ENCODE results near the gene RAP1A.

RAP1A gene

GRCh38 chr1:111732718-111733117 lies 113.1 kb downstream of the RAP1A start:
- no peak overlapping the region for H3K9ac ChIP-seq (ENCODE audit: low read depth, low read length)
- H3K36me3 ChIP-seq (ENCODE audit: insufficient read depth, low read length), result no peaks in the 10 kb centered on the region
- WGBS, result 95% methylated on average over 7 of the region's 7 CpGs
- no peak overlapping the region for H3K27ac ChIP-seq (ENCODE audit: low read depth, low read length)
- peaks cover 5% of the 10 kb centered on the region; the same call in 1 of the 2 replicates for H3K27me3 ChIP-seq (ENCODE audit: insufficient read depth, low read length)
- no peaks in the 10 kb centered on the region for H3K9me3 ChIP-seq (ENCODE audit: insufficient read depth, low read depth, low read length)
- peaks cover 34% of the 10 kb centered on the region for H3K4me1 ChIP-seq (ENCODE audit: insufficient read depth, low read length)
- H3K4me3 ChIP-seq (ENCODE audit: low read length), result no peak overlapping the region

- no peak overlapping the region for H3K9ac ChIP-seq (ENCODE audit: low read depth, low read length)
- no peak overlapping the region for H3K4me3 ChIP-seq (ENCODE audit: low read length)
- H3K4me1 ChIP-seq (ENCODE audit: insufficient read depth, low read length), result peaks cover 39% of the 10 kb centered on the region
- no peak overlapping the region for H3K27ac ChIP-seq (ENCODE audit: low read depth, low read length)
- peaks cover 5% of the 10 kb centered on the region; the same call in 1 of the 2 replicates for H3K27me3 ChIP-seq (ENCODE audit: insufficient read depth, low read length)
- 89% methylated on average over 9 of the region's 9 CpGs for WGBS
- no peaks in the 10 kb centered on the region for H3K36me3 ChIP-seq (ENCODE audit: insufficient read depth, low read length)
- H3K9me3 ChIP-seq (ENCODE audit: insufficient read depth, low read depth, low read length), result no peaks in the 10 kb centered on the region
Observed at GRCh38 chr1:111733183-111733991, 113.8 kb downstream of the RAP1A start.

GRCh38 chr1:111733992-111734341 lies 114.4 kb downstream of the RAP1A start:
- Histone ChIP-seq H3K9ac (ENCODE audit: low read depth, low read length) (no peak overlapping the region), H3K36me3 (ENCODE audit: insufficient read depth, low read length) (no peaks in the 10 kb centered on the region), H3K27me3 (ENCODE audit: insufficient read depth, low read length) (peaks cover 5% of the 10 kb centered on the region; the same call in 1 of the 2 replicates), H3K9me3 (ENCODE audit: insufficient read depth, low read depth, low read length) (no peaks in the 10 kb centered on the region), H3K4me3 (ENCODE audit: low read length) (no peak overlapping the region), H3K27ac (ENCODE audit: low read depth, low read length) (no peak overlapping the region), H3K4me1 (ENCODE audit: insufficient read depth, low read length) (peaks cover 39% of the 10 kb centered on the region)
- WGBS, result 96% methylated on average over 5 of the region's 5 CpGs

- Histone ChIP-seq H3K4me3 (ENCODE audit: low read length) (no peak overlapping the region), H3K36me3 (ENCODE audit: insufficient read depth, low read length) (no peaks in the 10 kb centered on the region), H3K9ac (ENCODE audit: low read depth, low read length) (no peak overlapping the region), H3K9me3 (ENCODE audit: insufficient read depth, low read depth, low read length) (no peaks in the 10 kb centered on the region), H3K27ac (ENCODE audit: low read depth, low read length) (no peak overlapping the region), H3K4me1 (ENCODE audit: insufficient read depth, low read length) (peaks cover 37% of the 10 kb centered on the region), H3K27me3 (ENCODE audit: insufficient read depth, low read length) (peaks cover 5% of the 10 kb centered on the region; the same call in 1 of the 2 replicates)
- WGBS, result 95% methylated on average over 3 of the region's 3 CpGs
Observed at GRCh38 chr1:111734426-111734825, 114.8 kb downstream of the RAP1A start.

DNA sequence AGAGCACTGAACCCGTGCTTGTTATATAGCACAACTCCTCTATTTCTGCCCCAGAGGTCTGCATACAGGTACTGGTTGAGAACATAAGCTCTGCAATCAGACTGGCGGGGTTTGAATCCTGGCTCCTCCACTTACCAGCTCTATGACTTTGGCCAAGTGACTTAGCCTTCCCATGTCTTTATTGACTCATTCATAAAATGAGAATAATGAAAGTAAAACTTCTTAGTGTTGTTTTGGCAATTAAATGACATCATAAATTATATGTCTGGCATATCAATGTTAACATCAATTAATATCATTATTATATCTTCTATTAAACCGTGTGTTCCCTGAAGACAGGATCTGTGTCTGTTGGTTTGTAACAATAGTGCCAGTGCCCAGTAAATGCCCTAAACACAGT lies 115.3 kb downstream of the RAP1A start:
- Histone ChIP-seq H3K27ac (ENCODE audit: low read depth, low read length) (no peak overlapping the region), H3K9ac (ENCODE audit: low read depth, low read length) (no peak overlapping the region), H3K9me3 (ENCODE audit: insufficient read depth, low read depth, low read length) (no peaks in the 10 kb centered on the region), H3K27me3 (ENCODE audit: insufficient read depth, low read length) (peaks cover 5% of the 10 kb centered on the region; the same call in 1 of the 2 replicates), H3K36me3 (ENCODE audit: insufficient read depth, low read length) (no peaks in the 10 kb centered on the region), H3K4me1 (ENCODE audit: insufficient read depth, low read length) (peaks cover 33% of the 10 kb centered on the region), H3K4me3 (ENCODE audit: low read length) (no peak overlapping the region)
- WGBS, result 88% methylated on average over 2 of the region's 3 CpGs

DNA sequence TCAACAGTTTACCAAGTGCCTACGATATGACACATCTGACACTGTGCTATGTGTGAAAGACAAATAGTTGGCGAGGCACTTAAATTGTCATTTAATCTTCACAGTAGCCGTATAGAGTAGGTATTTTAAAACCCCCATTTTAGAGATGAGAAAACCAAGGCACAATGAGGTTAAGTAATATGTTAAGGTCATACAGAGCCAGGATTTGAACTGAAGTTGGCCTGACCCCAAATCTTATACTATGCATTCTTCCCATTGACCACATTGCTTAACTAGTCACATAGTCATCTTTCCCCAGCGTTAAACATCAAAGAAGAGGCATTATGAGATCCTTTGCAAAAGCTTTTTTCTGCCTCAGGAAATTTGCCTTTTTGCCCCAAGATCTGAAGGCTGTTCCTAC lies 115.7 kb downstream of the RAP1A start:
- H3K4me1 ChIP-seq (ENCODE audit: insufficient read depth, low read length), result peaks cover 28% of the 10 kb centered on the region
- no peak overlapping the region for H3K27ac ChIP-seq (ENCODE audit: low read depth, low read length)
- no peaks in the 10 kb centered on the region for H3K36me3 ChIP-seq (ENCODE audit: insufficient read depth, low read length)
- H3K9me3 ChIP-seq (ENCODE audit: insufficient read depth, low read depth, low read length), result no peaks in the 10 kb centered on the region
- no peak overlapping the region for H3K4me3 ChIP-seq (ENCODE audit: low read length)
- 96% methylated on average over 4 of the region's 4 CpGs for WGBS
- H3K27me3 ChIP-seq (ENCODE audit: insufficient read depth, low read length), result peaks cover 5% of the 10 kb centered on the region; the same call in 1 of the 2 replicates
- no peak overlapping the region for H3K9ac ChIP-seq (ENCODE audit: low read depth, low read length)

- Histone ChIP-seq H3K4me1 (ENCODE audit: insufficient read depth, low read length) (peaks cover 27% of the 10 kb centered on the region), H3K4me3 (ENCODE audit: low read length) (peak overlapping the region; percentile 31), H3K9me3 (ENCODE audit: insufficient read depth, low read depth, low read length) (no peaks in the 10 kb centered on the region), H3K36me3 (ENCODE audit: insufficient read depth, low read length) (no peaks in the 10 kb centered on the region), H3K27ac (ENCODE audit: low read depth, low read length) (peak overlapping the region; percentile 38; the same call in 1 of the 2 replicates), H3K27me3 (ENCODE audit: insufficient read depth, low read length) (peaks cover 7% of the 10 kb centered on the region), H3K9ac (ENCODE audit: low read depth, low read length) (no peak overlapping the region)
- 26% methylated on average over 8 of the region's 8 CpGs for WGBS
Observed at GRCh38 chr1:111735858-111736544, 116.4 kb downstream of the RAP1A start.

DNA sequence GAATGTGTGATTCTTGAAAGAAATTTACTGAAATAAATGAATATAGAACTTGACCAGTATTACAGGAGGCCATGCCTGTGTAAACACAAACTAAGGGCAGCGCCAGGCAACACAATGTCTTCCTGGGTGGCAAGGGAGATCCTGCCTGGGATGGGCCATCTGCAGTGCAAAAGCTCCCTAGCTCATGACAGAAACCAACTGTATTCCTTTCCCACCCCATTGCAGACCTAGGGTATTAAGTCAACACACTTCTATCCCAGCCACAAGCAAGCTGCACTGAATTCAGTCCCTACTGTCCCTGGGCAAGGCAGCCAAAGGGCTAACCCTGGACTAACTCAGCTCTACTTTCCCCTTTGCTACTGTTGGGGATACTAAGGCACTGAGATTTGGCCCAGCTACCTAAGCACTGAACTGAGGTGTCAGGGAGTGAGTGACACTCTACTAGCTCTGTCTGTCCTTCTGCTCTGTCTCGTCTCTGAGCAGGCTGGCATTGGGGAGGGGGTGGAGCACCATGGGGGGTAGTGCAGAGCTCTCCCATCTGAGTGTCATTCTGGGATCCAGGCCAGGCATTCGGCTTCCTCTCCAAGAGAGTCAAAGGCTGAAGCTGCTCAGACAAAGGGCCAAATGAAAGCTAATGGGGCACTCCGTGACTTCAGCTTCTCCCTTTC lies 117.1 kb downstream of the RAP1A start:
- no peak overlapping the region for H3K9ac ChIP-seq (ENCODE audit: low read depth, low read length)
- H3K9me3 ChIP-seq (ENCODE audit: insufficient read depth, low read depth, low read length), result no peaks in the 10 kb centered on the region
- peaks cover 27% of the 10 kb centered on the region for H3K4me1 ChIP-seq (ENCODE audit: insufficient read depth, low read length)
- H3K4me3 ChIP-seq (ENCODE audit: low read length), result peak overlapping the region; percentile 74
- peaks cover 13% of the 10 kb centered on the region for H3K27me3 ChIP-seq (ENCODE audit: insufficient read depth, low read length)
- no peaks in the 10 kb centered on the region for H3K36me3 ChIP-seq (ENCODE audit: insufficient read depth, low read length)
- H3K27ac ChIP-seq (ENCODE audit: low read depth, low read length), result no peak overlapping the region; the same call in 1 of the 2 replicates
- WGBS, result 57% methylated on average over 4 of the region's 4 CpGs

DNA sequence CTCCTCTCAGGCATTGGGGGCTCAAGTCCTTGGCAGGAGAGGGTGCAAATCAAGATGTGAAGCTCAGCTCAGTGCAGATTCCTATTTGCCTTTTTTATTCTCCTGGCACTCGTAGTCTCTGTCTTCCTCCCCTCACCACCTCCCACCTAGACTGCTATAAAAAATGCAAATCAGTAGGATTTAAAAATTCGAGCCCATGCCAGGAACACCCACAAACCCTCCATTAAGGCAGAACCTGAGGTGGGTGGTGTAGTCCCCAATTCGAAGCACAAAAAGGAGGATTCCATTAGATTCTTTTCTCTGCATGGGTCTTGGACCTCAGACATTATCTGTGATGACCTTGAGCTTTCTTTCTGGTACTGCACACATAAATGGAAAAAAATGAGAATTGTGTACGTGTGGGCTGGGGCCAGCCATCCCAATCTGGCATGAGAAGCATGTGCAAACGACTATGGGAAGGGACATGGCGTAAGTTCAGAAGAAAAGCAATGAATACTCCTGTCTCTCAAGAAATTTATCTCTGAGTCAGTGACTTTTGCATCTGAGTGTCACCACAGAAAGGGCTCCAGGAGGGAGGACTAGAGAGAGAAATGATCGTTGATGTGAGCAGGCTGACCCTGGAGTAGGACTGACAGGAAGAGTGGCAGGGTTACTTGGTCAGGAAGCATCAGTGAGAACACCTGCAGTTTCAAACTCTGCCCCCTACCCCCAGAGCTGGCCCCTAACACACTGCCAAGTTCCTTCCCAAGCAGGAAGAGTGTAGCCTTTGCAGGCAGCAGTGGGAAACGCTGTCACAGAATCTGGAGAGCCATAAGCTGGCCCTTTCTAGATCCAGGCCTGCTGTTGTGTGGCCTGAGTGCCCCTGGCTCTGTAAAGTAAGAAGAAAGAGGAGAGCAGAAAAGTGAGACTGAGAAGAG lies 117.9 kb downstream of the RAP1A start:
- Histone ChIP-seq H3K4me1 (ENCODE audit: insufficient read depth, low read length) (peaks cover 27% of the 10 kb centered on the region), H3K4me3 (ENCODE audit: low read length) (peak overlapping the region; percentile 74), H3K9ac (ENCODE audit: low read depth, low read length) (no peak overlapping the region), H3K27me3 (ENCODE audit: insufficient read depth, low read length) (peaks cover 17% of the 10 kb centered on the region), H3K27ac (ENCODE audit: low read depth, low read length) (no peak overlapping the region), H3K36me3 (ENCODE audit: insufficient read depth, low read length) (no peaks in the 10 kb centered on the region), H3K9me3 (ENCODE audit: insufficient read depth, low read depth, low read length) (no peaks in the 10 kb centered on the region)
- WGBS, result 47% methylated on average over 8 of the region's 8 CpGs

GRCh38 chr1:111738133-111738435 lies 118.5 kb downstream of the RAP1A start:
- Histone ChIP-seq H3K27ac (ENCODE audit: low read depth, low read length) (no peak overlapping the region; the same call in 1 of the 2 replicates), H3K4me3 (ENCODE audit: low read length) (peak overlapping the region; percentile 74), H3K9ac (ENCODE audit: low read depth, low read length) (peak overlapping the region; percentile 64; the same call in 1 of the 2 replicates), H3K36me3 (ENCODE audit: insufficient read depth, low read length) (no peaks in the 10 kb centered on the region), H3K9me3 (ENCODE audit: insufficient read depth, low read depth, low read length) (no peaks in the 10 kb centered on the region), H3K4me1 (ENCODE audit: insufficient read depth, low read length) (peaks cover 27% of the 10 kb centered on the region), H3K27me3 (ENCODE audit: insufficient read depth, low read length) (peaks cover 17% of the 10 kb centered on the region)
- WGBS, result 4% methylated on average over 9 of the region's 9 CpGs
